Lower leg skin (tissue), 3 donors: Measurements from ENCODE around the gene CACNA2D4.

Experiments used
- CTCF ChIP-seq, 3 donors: fragments of 450-650 bp; IDR thresholded peaks; one replicate each; pipeline ENCODE4 v1.5.1; 2016; ENCODE audit warnings: antibody characterized with exemption in 3 of 3, mild to moderate bottlenecking in 3 of 3, moderate library complexity in 2 of 3
- POLR2A ChIP-seq, 2 donors: fragments of 450-650 bp; IDR thresholded peaks; one replicate each; pipeline ENCODE4 v1.6.1; 2016 to 2017; ENCODE audit warnings: antibody characterized with exemption in 2 of 2, mild to moderate bottlenecking in 1 of 2, moderate library complexity in 1 of 2

- TF ChIP-seq CTCF (IDR thresholded peaks at IDR 0.05) (no peak), POLR2A (IDR thresholded peaks at IDR 0.05) (no peak)
Observed at GRCh38 chr12:1962051-1963020, 43.9 kb upstream of the CACNA2D4 start.
